GM18861 (cell line): ENCODE data around the gene INF2.
"Not testable (repeated sequence)": the region's sequence is repeated elsewhere in the genome, so short reads cannot be mapped to it uniquely, and the experiment has no call there.

Source experiments
- ATAC-seq: cut with Tn5 transposase; IDR thresholded peaks from one replicate; pipeline ENCODE4 v1.9.1; 2021; ENCODE audit not compliant: unreplicated experiment

The INF2 gene

DNA sequence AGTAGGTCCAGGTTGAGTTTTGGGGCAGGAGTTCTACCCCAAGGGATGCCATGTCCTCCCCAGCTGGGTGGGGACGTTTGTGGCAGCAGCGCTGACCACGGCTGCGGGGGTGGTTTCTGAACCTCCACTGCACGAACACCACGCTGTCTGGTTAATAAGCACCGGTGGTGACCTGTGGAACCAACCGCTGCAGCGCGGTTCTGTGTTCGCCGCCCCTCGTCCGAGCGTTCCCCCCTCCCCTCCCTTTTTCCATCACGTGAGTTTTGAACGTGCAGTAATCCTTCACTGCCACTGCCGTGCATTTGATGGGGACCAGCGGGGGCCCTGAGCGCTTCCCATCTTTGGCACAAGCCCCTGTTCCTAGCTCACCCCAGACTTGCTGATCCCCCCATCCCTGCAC, 28.2 kb downstream of the INF2 start:
- ATAC-seq: no peak

DNA sequence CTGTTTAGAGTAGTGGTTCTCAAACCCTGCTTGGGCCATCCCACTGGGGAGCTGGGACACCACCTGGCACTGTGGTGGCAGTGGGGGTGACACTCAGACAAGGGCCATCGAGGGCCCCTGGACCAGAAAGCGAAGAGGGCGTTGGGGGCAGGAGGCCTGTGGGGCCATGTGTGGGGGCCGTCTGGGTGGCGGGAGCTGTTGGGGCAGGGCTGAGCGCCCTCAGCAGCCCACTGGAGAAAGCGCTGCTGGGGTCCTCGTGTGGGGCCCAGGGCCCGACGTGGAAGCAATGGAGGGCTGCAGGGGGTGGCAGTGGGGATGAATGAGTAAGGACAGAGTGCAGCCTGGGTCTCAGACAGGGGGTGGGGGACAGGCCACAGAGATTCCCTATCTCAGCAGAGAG, 28.7 kb downstream of the INF2 start:
- ATAC-seq: no peak

GRCh38 chr14:104718871-104719270, 29.5 kb downstream of the INF2 start:
- no peak for ATAC-seq

DNA sequence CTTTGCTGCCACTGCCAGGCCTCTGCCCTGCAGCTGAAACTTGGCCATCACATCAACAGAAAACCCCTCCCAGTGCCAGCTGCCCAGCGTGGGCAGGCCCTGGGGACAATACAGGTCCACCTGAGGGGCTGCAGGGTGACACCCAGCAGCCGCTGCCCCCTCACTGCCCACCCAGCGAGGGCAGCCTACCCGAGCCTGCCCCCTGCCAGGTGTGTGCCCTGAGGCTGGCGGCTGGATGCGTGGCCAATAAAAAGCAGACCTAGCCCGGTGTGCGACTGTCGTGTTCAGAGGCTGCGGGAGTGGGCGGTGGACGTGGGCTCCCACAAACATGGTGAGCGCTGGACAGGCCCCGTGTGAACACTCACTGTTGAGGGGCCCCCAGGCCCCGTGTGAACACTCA, 29.9 kb downstream of the INF2 start:
- ATAC-seq: no peak

DNA sequence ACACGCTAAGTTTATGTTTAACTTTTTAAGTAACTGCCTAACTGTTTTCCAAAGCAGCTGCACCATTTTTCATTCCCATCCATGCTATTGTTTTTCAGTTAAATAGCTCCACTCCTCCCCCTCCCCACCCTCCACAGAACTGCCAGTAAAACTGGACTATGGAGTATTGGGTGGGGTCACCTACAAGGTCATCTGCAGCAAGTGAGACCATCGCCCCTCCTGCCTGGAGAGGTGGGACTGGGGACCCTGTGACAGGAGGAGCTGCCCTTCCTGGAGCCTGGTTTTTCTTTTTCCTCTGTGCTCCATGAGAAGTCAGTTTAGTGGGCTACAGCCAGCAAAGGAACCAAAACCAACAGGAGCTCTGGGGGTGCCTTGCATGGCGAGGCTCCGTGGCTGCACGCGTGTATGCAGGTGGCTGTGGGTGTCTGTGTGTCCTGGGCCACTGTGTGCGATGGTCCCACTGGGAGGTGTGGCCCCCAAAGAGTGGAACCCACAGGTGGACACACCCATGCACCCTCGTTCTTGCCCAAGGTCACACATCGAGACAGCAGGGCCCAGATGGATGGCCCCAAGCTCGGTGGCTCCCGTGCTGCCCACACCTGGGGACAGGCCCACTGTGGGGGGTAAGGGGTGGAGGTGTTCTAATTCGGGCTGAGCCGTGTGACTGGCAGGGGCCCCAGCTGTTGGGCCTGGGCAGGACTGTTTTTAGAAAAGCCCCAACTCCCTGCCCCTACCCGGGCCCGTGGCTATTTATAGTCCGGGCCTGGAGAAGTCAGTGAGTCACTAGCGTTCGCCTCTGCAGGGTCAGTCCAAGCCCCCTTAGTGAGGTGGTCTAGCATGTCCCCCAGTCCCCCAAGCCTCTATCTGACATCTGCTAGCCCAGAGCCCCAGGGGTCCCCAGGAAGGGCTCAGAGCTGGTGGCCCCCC, 32.4 kb downstream of the INF2 start:
- no peak for ATAC-seq

- no peak for ATAC-seq
These were observed 33.7 kb downstream of the INF2 start for GRCh38 chr14:104722938-104723650.

- ATAC-seq: no peak
These were observed 34.4 kb downstream of the INF2 start, which contains the start of gene ADSS1 for GRCh38 chr14:104723651-104724406. Gene ADSS1 (plus strand): TSS chr14:104724229. CDS start chr14:104724271, 42 bp downstream.

DNA sequence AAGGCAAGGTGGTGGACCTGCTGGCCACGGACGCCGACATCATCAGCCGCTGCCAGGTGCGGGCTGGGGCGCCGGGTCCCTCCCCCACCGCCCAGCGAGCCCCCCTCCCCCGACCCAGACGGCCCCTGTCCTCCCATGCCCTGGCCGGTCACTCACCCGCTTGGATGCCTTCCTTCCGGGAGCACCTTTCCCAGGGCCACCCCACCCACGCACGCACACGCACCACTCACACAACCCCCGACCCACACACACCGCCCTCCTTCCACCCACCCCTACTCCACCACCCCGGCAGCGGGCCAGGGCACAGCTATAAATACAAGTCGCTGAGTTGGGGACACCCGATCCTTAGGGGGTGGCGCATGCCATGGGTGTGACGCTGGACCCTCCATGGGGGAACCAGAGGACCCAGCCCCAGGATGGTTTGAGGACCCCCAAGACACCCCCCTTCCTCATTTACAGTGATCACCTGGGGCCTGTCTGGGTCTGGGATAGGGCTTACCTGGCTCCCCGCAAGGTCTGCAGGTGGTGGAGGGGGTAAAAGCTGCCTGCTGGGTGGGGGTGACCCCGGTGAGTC, 35.1 kb downstream of the INF2 start:
- ATAC-seq: no peak

DNA sequence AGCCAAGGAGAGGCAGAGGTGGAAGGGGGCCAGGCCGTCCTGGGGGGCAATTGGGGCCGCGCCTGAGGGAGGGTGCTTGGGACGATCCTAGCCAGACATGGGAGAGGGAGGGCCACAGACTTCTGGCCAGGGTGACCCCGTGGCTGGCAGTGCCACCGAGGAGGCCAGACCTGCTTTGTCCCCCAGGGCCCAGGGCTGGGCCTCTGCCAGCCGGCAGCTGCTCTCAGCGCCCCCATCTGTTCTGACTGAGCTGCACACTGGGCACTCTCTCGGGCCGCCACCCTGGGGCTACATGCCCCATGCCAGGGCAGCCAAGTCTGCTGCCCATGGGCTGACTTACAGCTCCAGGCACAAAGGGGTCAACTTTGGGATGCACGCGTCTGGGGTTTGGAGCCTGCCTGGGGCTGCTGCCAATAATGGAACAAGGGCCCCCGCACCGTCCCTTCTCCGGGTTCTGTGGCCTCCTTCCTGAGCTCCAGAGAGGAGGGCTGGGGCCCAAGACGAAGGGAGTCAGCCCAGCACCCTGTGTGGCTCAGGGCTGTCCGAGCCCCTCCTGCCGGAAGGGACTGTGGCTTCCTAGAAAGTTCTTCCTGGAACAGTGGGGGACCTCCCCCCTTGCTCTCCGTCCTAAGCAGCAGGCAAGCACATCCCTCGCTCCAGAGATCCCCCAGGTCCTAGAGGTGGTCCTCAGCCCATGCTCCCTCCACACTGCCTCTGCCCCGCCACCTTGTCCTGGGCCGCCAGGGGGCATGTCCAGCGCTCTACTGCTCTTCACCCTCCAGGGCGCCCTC, 35.8 kb downstream of the INF2 start:
- no peak for ATAC-seq

- ATAC-seq: no peak
These were observed 36.5 kb downstream of the INF2 start for GRCh38 chr14:104725772-104726548.

DNA sequence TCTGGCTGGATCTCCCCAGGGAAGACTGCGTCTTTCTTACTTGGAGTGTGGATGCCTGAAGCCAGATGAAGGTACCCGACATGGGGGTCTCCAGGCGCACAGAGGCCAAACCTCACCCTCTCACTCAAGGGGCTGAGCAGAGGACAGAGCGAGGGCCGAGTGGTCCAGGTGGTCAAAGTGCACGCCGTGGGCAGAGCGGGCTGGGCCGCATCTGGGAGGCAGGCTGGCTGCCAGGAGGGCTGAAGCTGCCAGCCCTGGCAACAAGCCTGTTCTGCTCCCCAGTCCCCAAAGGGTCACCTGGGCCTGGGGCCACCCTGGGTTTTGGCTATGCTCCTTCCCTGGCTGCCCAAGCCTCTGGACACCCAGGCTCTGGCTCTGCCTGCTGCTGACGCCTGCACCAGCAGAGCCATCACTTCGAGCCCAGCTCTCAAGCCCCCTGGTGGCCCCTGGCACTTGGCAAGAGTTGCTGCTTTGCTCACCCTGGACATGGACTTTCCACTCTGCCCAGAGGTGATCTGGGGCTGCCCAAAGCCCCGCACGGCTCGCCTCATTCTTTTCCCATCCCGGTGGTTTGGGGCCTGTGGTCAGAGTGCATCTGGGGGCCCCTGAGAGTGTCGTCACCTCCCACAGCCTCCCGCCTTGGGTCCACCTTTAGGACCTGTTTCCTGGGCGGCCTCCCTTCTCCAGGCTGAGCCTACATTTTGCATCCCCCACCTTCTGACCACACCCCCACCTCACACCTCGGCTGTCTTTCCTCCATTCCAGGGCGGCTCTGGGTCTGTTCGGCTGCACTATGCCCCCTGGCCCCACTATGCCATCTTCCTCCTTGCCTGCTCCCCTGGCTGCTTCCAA, 37.4 kb downstream of the INF2 start:
- ATAC-seq: no peak

GRCh38 chr14:104728631-104729030, 39.2 kb downstream of the INF2 start:
- no peak for ATAC-seq

DNA sequence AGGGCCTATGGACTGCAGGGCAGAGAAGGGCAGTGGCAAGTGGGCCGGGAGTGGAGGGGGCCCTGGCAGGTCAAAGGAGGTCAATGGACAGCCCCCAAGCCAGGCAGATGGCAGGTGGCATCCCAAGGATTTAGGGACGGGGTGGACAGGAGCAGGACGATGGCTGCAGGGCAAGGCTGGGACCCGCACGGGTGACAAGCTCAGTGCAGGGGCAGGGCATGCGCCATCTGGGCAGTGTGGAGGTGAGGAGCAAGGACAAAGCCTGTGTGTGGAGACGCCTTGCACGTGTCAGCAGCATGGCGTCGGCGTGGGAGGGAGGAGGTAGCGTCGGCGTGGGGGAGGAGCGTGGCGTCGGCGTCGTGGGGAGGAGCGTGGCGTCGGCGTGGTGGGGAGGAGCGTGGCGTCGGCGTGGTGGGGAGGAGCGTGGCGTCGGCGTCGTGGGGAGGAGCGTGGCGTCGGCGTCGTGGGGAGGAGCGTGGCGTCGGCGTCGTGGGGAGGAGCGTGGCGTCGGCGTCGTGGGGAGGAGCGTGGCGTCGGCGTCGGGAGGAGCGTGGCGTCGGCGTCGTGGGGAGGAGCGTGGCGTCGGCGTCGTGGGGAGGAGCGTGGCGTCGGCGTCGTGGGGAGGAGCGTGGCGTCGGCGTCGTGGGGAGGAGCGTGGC, 39.9 kb downstream of the INF2 start:
- not testable (repeated sequence) for ATAC-seq

GRCh38 chr14:104729835-104730181, 40.4 kb downstream of the INF2 start:
- no peak for ATAC-seq

GRCh38 chr14:104730487-104730886, 41.1 kb downstream of the INF2 start:
- ATAC-seq: no peak

- no peak for ATAC-seq
These were observed 42.2 kb downstream of the INF2 start for GRCh38 chr14:104731320-104732294.

- ATAC-seq: no peak
These were observed 43.0 kb downstream of the INF2 start for GRCh38 chr14:104732355-104732804.
